VCaP (cell line): ENCODE measurements around the gene WDR36.

Experiments used
- H3K27ac ChIP-seq: fragments of 450-650 bp; 2 replicates; pipeline ENCODE4 v1.5.1; 2017
- CTCF ChIP-seq: fragments of 450-650 bp; conservative IDR thresholded peaks from 2 replicates; pipeline ENCODE4 v1.5.1; 2017; ENCODE audit warnings: mild to moderate bottlenecking, moderate library complexity

Gene WDR36

DNA sequence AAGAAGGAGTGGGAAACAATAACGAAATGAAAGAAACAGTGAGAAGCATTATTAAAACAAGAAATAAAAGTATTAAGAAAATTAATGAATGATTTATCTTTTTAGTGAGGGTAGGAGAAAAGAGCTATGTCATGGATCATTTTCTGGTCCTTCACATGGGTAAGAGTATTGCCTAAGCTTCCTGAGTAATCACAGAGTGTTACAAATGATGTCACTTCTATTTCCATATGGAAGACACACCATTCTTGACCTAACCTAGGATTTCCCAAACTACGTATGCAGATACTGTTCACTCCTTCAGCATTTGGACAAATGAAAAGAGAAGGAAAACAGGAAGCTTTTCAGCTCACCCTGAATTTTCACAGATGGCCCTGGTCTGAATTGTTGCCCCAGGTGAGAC is 23.9 kb upstream of the WDR36 start:
- TF ChIP-seq CTCF, result no peak
- H3K27ac ChIP-seq, result no peak overlapping the region

- no peak for TF ChIP-seq CTCF
- no peak overlapping the region for H3K27ac ChIP-seq
These were observed 22.3 kb upstream of the WDR36 start for GRCh38 chr5:111069839-111070238.

DNA sequence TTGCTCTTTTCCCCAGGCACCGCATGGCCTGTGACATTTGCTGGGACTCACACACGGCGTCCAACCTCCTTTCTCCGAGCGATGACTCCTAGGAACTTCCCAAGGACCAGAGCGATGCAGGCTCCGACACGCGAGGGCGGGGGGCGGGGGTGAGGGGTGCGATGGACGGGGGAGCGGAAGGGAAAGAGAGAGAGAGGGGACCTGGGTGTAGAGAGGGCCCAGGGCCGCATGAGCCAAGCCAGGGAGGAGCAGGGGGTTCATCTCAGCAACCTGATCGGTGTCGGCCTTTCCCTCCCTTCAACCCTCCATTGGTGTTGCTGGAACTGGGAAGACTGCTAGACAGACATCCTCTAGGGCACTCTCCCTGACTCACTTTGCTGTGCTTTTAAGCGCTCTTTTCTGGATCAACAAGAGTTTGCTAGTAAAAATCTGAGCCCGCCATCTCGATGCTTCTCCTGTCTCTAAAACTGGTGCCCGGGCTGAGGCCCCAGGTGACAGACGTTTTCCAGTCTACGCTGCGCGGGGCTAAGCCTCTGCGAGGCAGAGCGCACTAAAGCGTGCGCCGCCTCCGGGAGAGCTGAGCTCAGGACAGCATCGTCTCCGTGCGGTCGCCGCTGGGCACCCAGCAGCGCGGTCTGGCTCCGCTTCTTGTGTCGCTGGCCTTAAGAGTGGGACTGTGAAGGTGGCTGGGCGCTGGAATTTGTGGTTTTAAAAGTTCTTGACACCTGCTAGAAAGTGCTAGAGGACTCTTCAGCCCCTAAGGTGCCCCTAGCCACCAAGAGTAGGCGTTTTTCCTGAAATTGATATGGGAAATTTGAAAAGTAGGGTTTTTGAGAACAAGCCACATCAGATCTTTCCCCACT is 21.6 kb upstream of the WDR36 start:
- TF ChIP-seq CTCF, result no peak
- H3K27ac ChIP-seq, result no peak overlapping the region

DNA sequence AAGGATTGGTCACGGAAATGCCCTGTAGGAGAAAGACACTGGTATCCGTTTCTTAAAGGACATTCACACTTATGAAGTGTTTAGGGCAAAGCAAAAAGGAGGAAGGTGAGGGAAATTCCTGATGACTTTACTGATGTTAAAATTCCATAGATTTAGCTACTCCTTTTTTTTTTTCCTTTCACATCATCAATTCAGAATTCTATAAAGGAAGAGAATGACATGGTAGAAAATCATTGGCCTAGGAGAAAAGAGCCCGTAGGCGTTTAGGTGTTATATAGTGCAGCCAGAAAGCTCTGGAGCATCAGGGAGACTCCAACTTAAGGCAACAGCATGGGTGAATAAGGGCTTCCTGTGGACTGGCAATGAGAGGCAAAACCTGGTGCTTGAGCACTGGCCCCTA is 20.7 kb upstream of the WDR36 start, which contains the start of gene TSLP:
TSS of gene TSLP (plus strand) at position 301 of the 400 bp plus-strand sequence. CDS start 178 bp downstream, outside the sequence.
- no peak within 1 kb of the TSS for H3K27ac ChIP-seq
- no peak for TF ChIP-seq CTCF

- no peak overlapping the region for H3K27ac ChIP-seq
- no peak for TF ChIP-seq CTCF
These were observed 19.0 kb upstream of the WDR36 start for GRCh38 chr5:111072949-111073682.

DNA sequence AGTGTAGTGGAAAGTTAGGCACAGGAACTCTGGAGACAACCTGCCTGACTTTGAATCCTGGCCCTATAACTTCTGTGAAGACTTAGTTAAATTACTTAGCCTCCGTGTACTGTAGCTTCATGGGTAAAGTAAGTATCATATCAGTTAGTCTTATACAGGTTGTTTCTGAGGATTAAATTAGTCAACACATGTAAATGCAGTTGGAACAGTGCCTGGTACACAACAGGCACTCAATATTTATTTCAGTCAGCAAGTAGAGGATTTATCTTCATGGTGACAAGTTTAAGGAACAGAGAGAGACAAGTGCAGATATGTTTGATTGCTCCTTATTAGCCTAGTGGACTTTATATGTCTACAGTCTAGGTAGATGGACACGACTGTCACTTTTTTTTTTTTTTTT is 17.9 kb upstream of the WDR36 start:
- no peak for TF ChIP-seq CTCF
- H3K27ac ChIP-seq, result no peak overlapping the region

- no peak overlapping the region for H3K27ac ChIP-seq
- no peak for TF ChIP-seq CTCF
These were observed 16.6 kb upstream of the WDR36 start for GRCh38 chr5:111075520-111075919.
